ENCODE data around the gene FBXO9.

The FBXO9 gene

GRCh38 chr6:53067849-53068361 lies 2.7 kb downstream of the FBXO9 start:
- TF ChIP-seq PATZ1 (CRISPR knock-in tag; IDR thresholded peaks at IDR 0.05; ENCODE audit: borderline replicate concordance): no peak
- no peak for TF ChIP-seq POU6F1 (CRISPR knock-in tag; IDR thresholded peaks at IDR 0.05; ENCODE audit: borderline replicate concordance, low read depth)
- no peak for TF ChIP-seq PPARA (CRISPR knock-in tag; IDR thresholded peaks at IDR 0.05; ENCODE audit: borderline replicate concordance)
- no peak for TF ChIP-seq ARNTL (CRISPR knock-in tag; IDR thresholded peaks at IDR 0.05; ENCODE audit: borderline replicate concordance, low read depth)
- TF ChIP-seq ZNF565 (CRISPR knock-in tag; conservative IDR thresholded peaks at IDR 0.05; ENCODE audit: low read depth): no peak
- no peak for TF ChIP-seq BACH2 (CRISPR knock-in tag; IDR thresholded peaks at IDR 0.05; ENCODE audit: borderline replicate concordance)
- TF ChIP-seq OSR1 (CRISPR knock-in tag; IDR thresholded peaks at IDR 0.05): no peak
- TF ChIP-seq GLIS3 (CRISPR knock-in tag; IDR thresholded peaks at IDR 0.05): no peak
- TF ChIP-seq ZC3H10 (CRISPR knock-in tag; IDR thresholded peaks at IDR 0.05): no peak
- TF ChIP-seq ZNF70 (CRISPR knock-in tag; IDR thresholded peaks at IDR 0.05): no peak
- no peak for TF ChIP-seq ISL1 (CRISPR knock-in tag; IDR thresholded peaks at IDR 0.05)
- no peak for TF ChIP-seq TCF4 (CRISPR knock-in tag; IDR thresholded peaks at IDR 0.05; ENCODE audit: borderline replicate concordance)
- no peak for TF ChIP-seq TOX (CRISPR knock-in tag; IDR thresholded peaks at IDR 0.05; ENCODE audit: borderline replicate concordance)
- TF ChIP-seq CSDC2 (CRISPR knock-in tag; IDR thresholded peaks at IDR 0.05): no peak
- no peak for TF ChIP-seq CREB5 (CRISPR knock-in tag; IDR thresholded peaks at IDR 0.05; ENCODE audit: low read depth)
- no peak for TF ChIP-seq RARB (CRISPR knock-in tag; IDR thresholded peaks at IDR 0.05)
- TF ChIP-seq ESRRG (CRISPR knock-in tag; IDR thresholded peaks at IDR 0.05): no peak
- TF ChIP-seq SNAI2 (CRISPR knock-in tag; IDR thresholded peaks at IDR 0.05): no peak
- no peak for TF ChIP-seq ZNF8 (CRISPR knock-in tag; IDR thresholded peaks at IDR 0.05)
- ATAC-seq: no peak

- no peak for ATAC-seq
- TF ChIP-seq TSHZ2 (CRISPR knock-in tag; IDR thresholded peaks at IDR 0.05) (no peak), CSDC2 (CRISPR knock-in tag; IDR thresholded peaks at IDR 0.05) (no peak), POU6F1 (CRISPR knock-in tag; IDR thresholded peaks at IDR 0.05; ENCODE audit: borderline replicate concordance, low read depth) (no peak), CSRNP3 (CRISPR knock-in tag; IDR thresholded peaks at IDR 0.05) (no peak), TOX (CRISPR knock-in tag; IDR thresholded peaks at IDR 0.05; ENCODE audit: borderline replicate concordance) (no peak), ZNF70 (CRISPR knock-in tag; IDR thresholded peaks at IDR 0.05) (no peak), TCF4 (CRISPR knock-in tag; IDR thresholded peaks at IDR 0.05; ENCODE audit: borderline replicate concordance) (no peak), ARNTL (CRISPR knock-in tag; IDR thresholded peaks at IDR 0.05; ENCODE audit: borderline replicate concordance, low read depth) (no peak), ESRRG (CRISPR knock-in tag; IDR thresholded peaks at IDR 0.05) (no peak), RARB (CRISPR knock-in tag; IDR thresholded peaks at IDR 0.05) (no peak), ZFP30 (CRISPR knock-in tag; IDR thresholded peaks at IDR 0.05) (no peak), SNAI2 (CRISPR knock-in tag; IDR thresholded peaks at IDR 0.05) (no peak), ZC3H10 (CRISPR knock-in tag; IDR thresholded peaks at IDR 0.05) (no peak), ZNF565 (CRISPR knock-in tag; conservative IDR thresholded peaks at IDR 0.05; ENCODE audit: low read depth) (no peak), ISL1 (CRISPR knock-in tag; IDR thresholded peaks at IDR 0.05) (no peak), ZNF8 (CRISPR knock-in tag; IDR thresholded peaks at IDR 0.05) (no peak), PATZ1 (CRISPR knock-in tag; IDR thresholded peaks at IDR 0.05; ENCODE audit: borderline replicate concordance) (no peak), GLIS3 (CRISPR knock-in tag; IDR thresholded peaks at IDR 0.05) (no peak), PPARA (CRISPR knock-in tag; IDR thresholded peaks at IDR 0.05; ENCODE audit: borderline replicate concordance) (no peak)
These were observed 4.2 kb downstream of the FBXO9 start for GRCh38 chr6:53069427-53069826.

Measured in SK-N-SH treated with all-trans-retinoic acid at 6 μM for 48 hours (cell line).